ENCODE data around the gene OR2T3. TPM values are rescaled to one million over a fixed set of nuclear protein-coding genes. Genes with fewer than 3 reads are reported as not detected.
"Not testable (repeated sequence)": the region's sequence is repeated elsewhere in the genome, so short reads cannot be mapped to it uniquely, and the experiment has no call there.

OR2T3 gene
- polyA plus RNA-seq, 1 donor = not detected

- DNase-seq (ENCODE audit: low read depth) = not testable (repeated sequence)
These were observed 1.0 kb upstream of the OR2T3 start for GRCh38 chr1:248472111-248472510.

- not testable (repeated sequence) for DNase-seq (ENCODE audit: low read depth)
These were observed 2.5 kb downstream of the OR2T3 start for GRCh38 chr1:248475660-248476059.

GRCh38 chr1:248481686-248482579 is 8.8 kb downstream of the OR2T3 start:
- DNase-seq (ENCODE audit: low read depth) = not testable (repeated sequence)

GRCh38 chr1:248488289-248488688 is 15.1 kb downstream of the OR2T3 start, which contains the start of gene OR2T5:
Gene OR2T5, plus strand, starts transcription at chr1:248488589. Its CDS starts 0 bp downstream, at chr1:248488589.
- DNase-seq (ENCODE audit: low read depth) = not testable (repeated sequence)

- DNase-seq (ENCODE audit: low read depth) = not testable (repeated sequence)
These were observed 23.5 kb downstream of the OR2T3 start for GRCh38 chr1:248496661-248497060.

- DNase-seq (ENCODE audit: low read depth) = not testable (repeated sequence)
These were observed 27.3 kb downstream of the OR2T3 start for GRCh38 chr1:248500305-248501035.

GRCh38 chr1:248507773-248508172 is 34.6 kb downstream of the OR2T3 start, which contains the start of gene OR2G6:
Gene OR2G6, plus strand, starts transcription at chr1:248508073. Its CDS starts 13,574 bp downstream, at chr1:248521647.
- DNase-seq (ENCODE audit: low read depth) = not testable (repeated sequence)

GRCh38 chr1:248510217-248510616 is 37.1 kb downstream of the OR2T3 start:
- not testable (repeated sequence) for DNase-seq (ENCODE audit: low read depth)

GRCh38 chr1:248521856-248522255 is 48.7 kb downstream of the OR2T3 start:
- no peak for DNase-seq (ENCODE audit: low read depth)

Other genes with a start within 250 kb of the OR2T3 start
- gene OR2M4, start 241.9 kb upstream of the OR2T3 start, polyA plus RNA-seq (ENCODE audit: insufficient read length) = 0.05 TPM
- gene OR2T33, start 195.4 kb upstream of the OR2T3 start, polyA plus RNA-seq (ENCODE audit: insufficient read length) = not detected
- gene OR2T12, start 169.9 kb upstream of the OR2T3 start, polyA plus RNA-seq (ENCODE audit: insufficient read length) = not detected
- not detected for gene OR2M7, start 148.8 kb upstream of the OR2T3 start, polyA plus RNA-seq (ENCODE audit: insufficient read length)
- gene OR14C36, start 124.6 kb upstream of the OR2T3 start, polyA plus RNA-seq (ENCODE audit: insufficient read length) = not detected
- not detected for gene OR2T4, start 111.7 kb upstream of the OR2T3 start, polyA plus RNA-seq (ENCODE audit: insufficient read length)
- gene OR2T6, start 97.6 kb upstream of the OR2T3 start, polyA plus RNA-seq (ENCODE audit: insufficient read length) = not detected
- gene OR2T1, start 70.3 kb upstream of the OR2T3 start, polyA plus RNA-seq (ENCODE audit: insufficient read length) = not detected
- not detected for gene OR2T2, start 27.7 kb upstream of the OR2T3 start, polyA plus RNA-seq (ENCODE audit: insufficient read length)
- not detected for gene OR2T5, start 15.2 kb downstream of the OR2T3 start, polyA plus RNA-seq (ENCODE audit: insufficient read length)
- not detected for gene OR2G6, start 34.7 kb downstream of the OR2T3 start, polyA plus RNA-seq (ENCODE audit: insufficient read length)
- gene OR2T29, start 89.4 kb downstream of the OR2T3 start, polyA plus RNA-seq (ENCODE audit: insufficient read length) = not detected
- not detected for gene OR2T34, start 101.4 kb downstream of the OR2T3 start, polyA plus RNA-seq (ENCODE audit: insufficient read length)
- not detected for gene OR2T10, start 124.3 kb downstream of the OR2T3 start, polyA plus RNA-seq (ENCODE audit: insufficient read length)
- not detected for gene OR2T11, start 161.7 kb downstream of the OR2T3 start, polyA plus RNA-seq (ENCODE audit: insufficient read length)
- gene OR2T35, start 171.9 kb downstream of the OR2T3 start, polyA plus RNA-seq (ENCODE audit: insufficient read length) = not detected
- gene OR2T27, start 182.2 kb downstream of the OR2T3 start, polyA plus RNA-seq (ENCODE audit: insufficient read length) = not detected
- not detected for gene OR14I1, start 229.4 kb downstream of the OR2T3 start, polyA plus RNA-seq (ENCODE audit: insufficient read length)